Activated CD4-positive, CD25-positive, alpha-beta regulatory T cell treated with anti-CD3 and anti-CD28 coated beads, Interleukin-2, amount 50 U/mL, for 24 hours (primary cell): ENCODE data around the gene SDHAF1.
A peak's percentile ranks its signal among the peaks of the same experiment; 100 is the strongest.

Source experiments
- ATAC-seq, 2 donors: fragments of 150-1000 bp; cut with Tn5 transposase; one replicate each; pipeline ENCODE4 v1.10.0; 2021; ENCODE audit warnings: mild to moderate bottlenecking in 1 of 2, moderate library complexity in 1 of 2

Gene SDHAF1

GRCh38 chr19:35987571-35987896 lies 7.5 kb upstream of the SDHAF1 start:
- ATAC-seq = no peak

- ATAC-seq = no peak
These were observed 6.2 kb upstream of the SDHAF1 start for GRCh38 chr19:35988824-35989223.

- ATAC-seq = no peak
These were observed 4.8 kb upstream of the SDHAF1 start for GRCh38 chr19:35990156-35990555.

GRCh38 chr19:35990771-35991730 lies 3.9 kb upstream of the SDHAF1 start:
- ATAC-seq = no peak

GRCh38 chr19:35991731-35992450 lies 3.1 kb upstream of the SDHAF1 start:
- no peak for ATAC-seq

GRCh38 chr19:35992907-35993765 lies 1.9 kb upstream of the SDHAF1 start:
- ATAC-seq = no peak

GRCh38 chr19:35993923-35994598 lies 927 bp upstream of the SDHAF1 start:
- ATAC-seq = no peak

- ATAC-seq = no peak
These were observed 1.8 kb downstream of the SDHAF1 start for GRCh38 chr19:35996777-35997176.

GRCh38 chr19:36001605-36002004 lies 6.6 kb downstream of the SDHAF1 start:
- ATAC-seq = no peak

GRCh38 chr19:36003284-36003683 lies 8.3 kb downstream of the SDHAF1 start:
- no peak for ATAC-seq

- no peak for ATAC-seq
These were observed 12.0 kb downstream of the SDHAF1 start for GRCh38 chr19:36006955-36007354.

GRCh38 chr19:36008336-36008978 lies 13.5 kb downstream of the SDHAF1 start, which contains the start of gene SYNE4:
SYNE4 (minus strand) TSS chr19:36008813; CDS start chr19:36008681, 132 bp downstream.
- no peak for ATAC-seq

GRCh38 chr19:36009220-36009619 lies 14.2 kb downstream of the SDHAF1 start:
- peak in 1 of 2 donors; percentile 21 for ATAC-seq

- no peak for ATAC-seq
These were observed 14.8 kb downstream of the SDHAF1 start for GRCh38 chr19:36009633-36010379.

GRCh38 chr19:36010402-36010801 lies 15.4 kb downstream of the SDHAF1 start:
- ATAC-seq = no peak

- no peak for ATAC-seq
These were observed 18.5 kb downstream of the SDHAF1 start for GRCh38 chr19:36013280-36014011.

GRCh38 chr19:36014012-36014924 lies 19.3 kb downstream of the SDHAF1 start, which contains the start of gene ALKBH6:
ALKBH6 (minus strand) TSS chr19:36014213; CDS start chr19:36013397, 816 bp downstream.
- peak; percentile 97 to 99 for ATAC-seq

- no peak for ATAC-seq
These were observed 24.2 kb downstream of the SDHAF1 start for GRCh38 chr19:36019061-36019670.

- ATAC-seq = no peak
These were observed 28.4 kb downstream of the SDHAF1 start for GRCh38 chr19:36023432-36023831.
